Heart left ventricle (tissue), 13 donors: ENCODE data around the gene ACVR2A.

Experiments
- CTCF ChIP-seq, 12 donors: fragments of 200-600 bp; sonication (generic) in 4 of 12; IDR thresholded peaks; one replicate each; pipeline versions ENCODE4 v1.5.0 to v1.8.0; 2018 to 2022; ENCODE audit warnings: antibody characterized with exemption in 12 of 12, mild to moderate bottlenecking in 5 of 12
- POLR2A ChIP-seq, 2 donors: fragments of 450-650 bp; IDR thresholded peaks; one replicate each; pipeline ENCODE4 v1.6.1; 2017; ENCODE audit warnings: antibody characterized with exemption in 2 of 2, mild to moderate bottlenecking in 2 of 2, moderate library complexity in 2 of 2
- donor health status: ischemic (EF 13 %, LVEDD 7.1; RV severe dilation, severe dysfunction).
- donor health status: DM: no; HTN: yes; CAD: no.
- donor health status: DM: no; HTN: no; CAD: no.
- donor health status: ischemic (EF 25% LVEDD 6.9; RV normal size, moderate dysfunction).
- donor health status: ischemic (EF 25% LVEDD 5.7; RV mildly dilated, moderate dysfunction).
- donor health status: ischemic (EF 35%, LVEDD 5.7; RV mildly dilated, moderate dysfunction).
- donor health status: nonischemic (EF 11% LVEDD 7.7; RV severe dilation, severe dysfunction).
- donor health status: DM: yes; HTN: yes; CAD: no.
- donor health status: PGD.
- donor health status: ischemic (EF 29% LVEDD 5.4; RV normal size, mild dysfunction).
- donor health status: nonischemic (EF 23%, LVEDD 6.1; RV moderate dilation, normal function).

GRCh38 chr2:147854557-147855134 is 9.8 kb downstream of the ACVR2A start:
- TF ChIP-seq POLR2A (IDR thresholded peaks at IDR 0.05) (no peak), CTCF (IDR thresholded peaks at IDR 0.05) (no peak)
